Trophoblast cell (in vitro differentiated cells and primary cell): ENCODE data around the gene C17orf114.
A peak's percentile ranks its signal among the peaks of the same experiment; 100 is the strongest.

ENCODE experiments used
- DNase-seq, 2 donors: peaks; one replicate each; pipeline ENCODE4 v3.0.0-alpha.2; 2016
- H2AFZ ChIP-seq: 2 replicates; pipeline ENCODE4 v1.6.1; 2013; ENCODE audit warnings: low read length, moderate library complexity, mild to moderate bottlenecking; ENCODE audit not compliant: insufficient read depth, poor library complexity
- H2AK5ac ChIP-seq: 2 replicates; pipeline ENCODE4 v1.6.1; 2013; ENCODE audit warnings: mild to moderate bottlenecking, low read length
- H2BK120ac ChIP-seq: 2 replicates; pipeline ENCODE4 v1.6.1; 2013; ENCODE audit warnings: low read length, mild to moderate bottlenecking, moderate library complexity; ENCODE audit not compliant: insufficient read depth, poor library complexity
- H2BK12ac ChIP-seq: 2 replicates; pipeline ENCODE4 v1.6.1; 2013; ENCODE audit warnings: mild to moderate bottlenecking, low read length, moderate library complexity
- H2BK5ac ChIP-seq: 2 replicates; pipeline ENCODE4 v1.6.1; 2013; ENCODE audit warnings: low read length, low read depth, moderate library complexity, mild to moderate bottlenecking; ENCODE audit not compliant: poor library complexity
- H3K14ac ChIP-seq: 2 replicates; pipeline ENCODE4 v1.6.1; 2013; ENCODE audit warnings: mild to moderate bottlenecking, low read length
- H3K18ac ChIP-seq: 2 replicates; pipeline ENCODE4 v1.6.1; 2013; ENCODE audit warnings: mild to moderate bottlenecking, low read length
- H3K23ac ChIP-seq: 2 replicates; pipeline ENCODE4 v1.6.1; 2013; ENCODE audit warnings: low read length
- H3K27ac ChIP-seq: 2 replicates; pipeline ENCODE4 v1.5.1; 2013; ENCODE audit warnings: low read depth, mild to moderate bottlenecking, inconsistent platforms, low read length, moderate library complexity
- H3K27me3 ChIP-seq: 2 replicates; pipeline ENCODE4 v1.6.1; 2013; ENCODE audit warnings: inconsistent platforms, mild to moderate bottlenecking, low read length, moderate library complexity; ENCODE audit not compliant: insufficient read depth
- H3K36me3 ChIP-seq, 2 experiments: 1 replicate in 1 of 2; 2 replicates in 1 of 2; pipeline ENCODE4 v1.6.1; 2013; ENCODE audit warnings: low read length in 2 of 2, mild to moderate bottlenecking in 2 of 2, moderate library complexity in 1 of 2; ENCODE audit not compliant: insufficient read depth in 2 of 2, control insufficient read depth in 1 of 2
- H3K4ac ChIP-seq: 2 replicates; pipeline ENCODE4 v1.6.1; 2013; ENCODE audit warnings: low read depth, mild to moderate bottlenecking, low read length, moderate library complexity
- H3K4me1 ChIP-seq, 2 experiments: 1 replicate in 1 of 2; 2 replicates in 1 of 2; pipeline ENCODE4 v1.6.1; 2013; ENCODE audit warnings: low read length in 2 of 2, mild to moderate bottlenecking in 2 of 2, moderate library complexity in 1 of 2; ENCODE audit not compliant: insufficient read depth in 2 of 2, control insufficient read depth in 1 of 2
- H3K4me2 ChIP-seq: 2 replicates; pipeline ENCODE4 v1.6.1; 2013; ENCODE audit warnings: inconsistent platforms, mild to moderate bottlenecking, low read length, moderate library complexity
- H3K4me3 ChIP-seq: 2 replicates; pipeline ENCODE4 v1.5.1; 2013; ENCODE audit warnings: mild to moderate bottlenecking, low read depth, low read length, inconsistent platforms
- H3K79me1 ChIP-seq: one replicate; pipeline ENCODE4 v1.6.1; 2013; ENCODE audit warnings: low read length
- H3K79me2 ChIP-seq: 2 replicates; pipeline ENCODE4 v1.6.1; 2013; ENCODE audit warnings: low read length, mild to moderate bottlenecking; ENCODE audit not compliant: control insufficient read depth, insufficient read depth, poor library complexity
- H3K9ac ChIP-seq: 2 replicates; pipeline ENCODE4 v1.6.1; 2013; ENCODE audit warnings: mild to moderate bottlenecking, low read length
- H3K9me3 ChIP-seq: 2 replicates; pipeline ENCODE4 v1.6.1; 2013; ENCODE audit warnings: low read depth, mild to moderate bottlenecking, control low read depth, inconsistent platforms, low read length; ENCODE audit not compliant: insufficient read depth
- H4K12ac ChIP-seq: 2 replicates; pipeline ENCODE4 v1.6.1; 2013; ENCODE audit warnings: low read depth, mild to moderate bottlenecking, low read length, moderate library complexity
- H4K8ac ChIP-seq: 2 replicates; pipeline ENCODE4 v1.6.1; 2013; ENCODE audit warnings: low read depth, mild to moderate bottlenecking, low read length, moderate library complexity
- H4K91ac ChIP-seq: one replicate; pipeline ENCODE4 v1.6.1; 2013; ENCODE audit warnings: low read depth, mild to moderate bottlenecking, low read length, moderate library complexity
- WGBS: extraction: QIAGEN DNeasy Blood & Tissue Kit; methylation state at CpG from one replicate; pipeline ENCODE4 v1.1.7; 2013; ENCODE audit warnings: missing lambda C conversion rate; ENCODE audit not compliant: insufficient read length, insufficient coverage; ENCODE audit errors: extremely low coverage; 5-methylcytosine and 5-hydroxymethylcytosine counted together

The C17orf114 gene

GRCh38 chr17:4759776-4760236, 42.3 kb downstream of the C17orf114 start:
- no peak overlapping the region for H3K4ac ChIP-seq
- H2AFZ ChIP-seq: no peak overlapping the region
- no peak overlapping the region for H3K4me2 ChIP-seq
- H4K12ac ChIP-seq: no peak overlapping the region
- no peaks in the 10 kb centered on the region for H3K36me3 ChIP-seq
- no peak overlapping the region for H3K23ac ChIP-seq
- WGBS: no CpG with 5 or more reads among the region's 10 CpGs
- H3K79me1 ChIP-seq: no peaks in the 10 kb centered on the region
- no peaks in the 10 kb centered on the region for H3K27me3 ChIP-seq
- H3K14ac ChIP-seq: no peak overlapping the region
- no peak overlapping the region for H3K9ac ChIP-seq
- no peak overlapping the region for H3K18ac ChIP-seq
- no peak overlapping the region for H3K27ac ChIP-seq
- H2BK12ac ChIP-seq: no peak overlapping the region
- no peak overlapping the region for H4K91ac ChIP-seq
- no peaks in the 10 kb centered on the region for H3K9me3 ChIP-seq
- H4K8ac ChIP-seq: no peak overlapping the region
- no peaks in the 10 kb centered on the region for H3K79me2 ChIP-seq
- H2BK120ac ChIP-seq: no peak overlapping the region
- no peak overlapping the region for H2AK5ac ChIP-seq
- H2BK5ac ChIP-seq: no peak overlapping the region
- DNase-seq: no peak
- no peak overlapping the region for H3K4me3 ChIP-seq
- H3K4me1 ChIP-seq: no peaks in the 10 kb centered on the region

- H4K12ac ChIP-seq: no peak overlapping the region
- H2BK5ac ChIP-seq: no peak overlapping the region
- no peak overlapping the region for H3K9ac ChIP-seq
- no peak overlapping the region for H4K91ac ChIP-seq
- no peaks in the 10 kb centered on the region for H3K27me3 ChIP-seq
- H2AFZ ChIP-seq: no peak overlapping the region
- H4K8ac ChIP-seq: no peak overlapping the region
- H2BK120ac ChIP-seq: no peak overlapping the region
- H2AK5ac ChIP-seq: no peak overlapping the region
- no peaks in the 10 kb centered on the region for H3K79me1 ChIP-seq
- H3K4me1 ChIP-seq: no peaks in the 10 kb centered on the region
- no peak overlapping the region for H3K4me3 ChIP-seq
- no CpG with 5 or more reads among the region's 1 CpG for WGBS
- DNase-seq: no peak
- H3K36me3 ChIP-seq: no peaks in the 10 kb centered on the region
- H3K4me2 ChIP-seq: no peak overlapping the region
- no peaks in the 10 kb centered on the region for H3K9me3 ChIP-seq
- no peak overlapping the region for H3K4ac ChIP-seq
- no peaks in the 10 kb centered on the region for H3K79me2 ChIP-seq
- no peak overlapping the region for H3K18ac ChIP-seq
- no peak overlapping the region for H3K27ac ChIP-seq
- H3K14ac ChIP-seq: no peak overlapping the region
- no peak overlapping the region for H2BK12ac ChIP-seq
- H3K23ac ChIP-seq: peak overlapping the region; percentile 94
These were observed 48.7 kb downstream of the C17orf114 start for GRCh38 chr17:4753392-4753791.

- no peak for DNase-seq
- H3K27ac ChIP-seq: no peak overlapping the region
- no peak overlapping the region for H4K12ac ChIP-seq
- H3K14ac ChIP-seq: no peak overlapping the region
- no peaks in the 10 kb centered on the region for H3K4me1 ChIP-seq
- no peaks in the 10 kb centered on the region for H3K79me2 ChIP-seq
- H4K91ac ChIP-seq: no peak overlapping the region
- H2BK12ac ChIP-seq: no peak overlapping the region
- no peaks in the 10 kb centered on the region for H3K79me1 ChIP-seq
- H2AFZ ChIP-seq: no peak overlapping the region
- no peak overlapping the region for H2BK120ac ChIP-seq
- no peak overlapping the region for H3K9ac ChIP-seq
- no peaks in the 10 kb centered on the region for H3K9me3 ChIP-seq
- H2BK5ac ChIP-seq: no peak overlapping the region
- no peak overlapping the region for H3K23ac ChIP-seq
- H3K27me3 ChIP-seq: no peaks in the 10 kb centered on the region
- no peaks in the 10 kb centered on the region for H3K36me3 ChIP-seq
- H3K18ac ChIP-seq: no peak overlapping the region
- WGBS: no CpG with 5 or more reads among the region's 5 CpGs
- no peak overlapping the region for H3K4me3 ChIP-seq
- no peak overlapping the region for H2AK5ac ChIP-seq
- no peak overlapping the region for H4K8ac ChIP-seq
- H3K4ac ChIP-seq: no peak overlapping the region
- H3K4me2 ChIP-seq: no peak overlapping the region
These were observed 50.2 kb downstream of the C17orf114 start for GRCh38 chr17:4751932-4752331.
